OCI-LY7 (cell line): Measurements from ENCODE around the gene SEMA6C.

Source experiments
- CTCF ChIP-seq: fragments of 200-600 bp; sonication (generic); conservative IDR thresholded peaks from 2 replicates; pipeline ENCODE4 v1.5.1; 2014; ENCODE audit warnings: mild to moderate bottlenecking, antibody characterized with exemption, low read length, moderate library complexity, mixed read lengths
- EZH2phosphoT487 ChIP-seq: fragments of 200-600 bp; sonication (generic); IDR thresholded peaks from 2 replicates; pipeline ENCODE4 v1.6.1; 2018; ENCODE audit warnings: low read depth, borderline replicate concordance, mild to moderate bottlenecking, mixed run types, antibody characterized with exemption, low read length, moderate library complexity, mixed read lengths

DNA sequence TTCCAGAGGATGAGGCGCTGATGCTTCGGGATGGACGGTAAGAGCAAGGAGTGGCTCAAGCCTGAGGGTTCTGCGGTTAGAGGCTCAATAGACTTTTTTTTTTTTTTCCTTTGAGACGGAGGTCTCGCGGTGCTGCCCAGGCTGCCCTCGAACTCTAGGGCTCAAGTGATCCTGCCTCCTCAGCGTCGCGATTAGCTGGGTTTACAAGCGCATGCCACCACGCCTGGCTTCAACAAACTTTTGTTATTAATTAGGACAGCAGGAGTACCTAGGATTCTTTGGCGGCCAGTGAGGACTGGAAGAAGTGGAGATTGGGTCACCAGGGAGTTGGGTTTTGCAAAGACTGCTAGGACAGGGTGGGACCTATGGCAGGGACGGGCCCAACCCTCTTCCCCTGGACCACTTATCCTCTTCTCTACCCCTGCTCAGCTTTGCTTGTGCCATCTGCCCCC, 20.1 kb upstream of the SEMA6C start:
- no peak for TF ChIP-seq EZH2phosphoT487
- TF ChIP-seq CTCF: no peak
